ENCODE measurements around the gene CTBP1. TPM values are rescaled to one million over a fixed set of nuclear protein-coding genes. Genes with fewer than 3 reads are reported as not detected.

Gene CTBP1
- total and polyA plus RNA-seq, 2 donors: 98.2 to 188 TPM

- Histone ChIP-seq H3K27ac (ENCODE audit: low read depth in 1 of 2, low read length in 1 of 2) (no peak overlapping the region), H3K9me3 (ENCODE audit: control insufficient read depth in 2 of 2, insufficient read depth in 1 of 2, low read length in 1 of 2) (peaks cover 0 to 6% of the 10 kb centered on the region in 2 donors), H3K27me3 (ENCODE audit: control insufficient read depth in 2 of 2, insufficient read depth in 1 of 2, low read length in 1 of 2) (no peaks in the 10 kb centered on the region), H3K36me3 (ENCODE audit: control insufficient read depth in 2 of 2, insufficient read depth in 2 of 2, low read length in 1 of 2) (no peaks in the 10 kb centered on the region), H3K4me1 (ENCODE audit: control insufficient read depth in 2 of 2, insufficient read depth in 2 of 2, low read length in 2 of 2) (no peaks in the 10 kb centered on the region), H3K4me3 (ENCODE audit: low read length in 2 of 2) (no peak overlapping the region)
- WGBS: 99% methylated on average over 5 of the region's 5 CpGs
- DNase-seq (ENCODE audit: low read depth in 6 of 9, low spot score in 9 of 9): no peak
These were observed 22.8 kb upstream of the CTBP1 start for GRCh38 chr4:1271686-1272085.

- Histone ChIP-seq H3K27me3 (ENCODE audit: control insufficient read depth in 2 of 2, insufficient read depth in 1 of 2, low read length in 1 of 2) (no peaks in the 10 kb centered on the region), H3K27ac (ENCODE audit: low read depth in 1 of 2, low read length in 1 of 2) (no peak overlapping the region)
These were observed 20.3 kb upstream of the CTBP1 start for GRCh38 chr4:1269209-1269608.

GRCh38 chr4:1266881-1267763, 18.2 kb upstream of the CTBP1 start:
- H3K9me3 ChIP-seq (ENCODE audit: control insufficient read depth in 2 of 2, insufficient read depth in 1 of 2, low read length in 1 of 2): peaks cover 0 to 14% of the 10 kb centered on the region in 2 donors
- no peaks in the 10 kb centered on the region for H3K4me1 ChIP-seq (ENCODE audit: control insufficient read depth in 2 of 2, insufficient read depth in 2 of 2, low read length in 2 of 2)
- 89% methylated on average over 9 of the region's 9 CpGs for WGBS
- no peak overlapping the region for H3K27ac ChIP-seq (ENCODE audit: low read depth in 1 of 2, low read length in 1 of 2)
- DNase-seq (ENCODE audit: low read depth in 6 of 9, low spot score in 9 of 9): peak in 1 of 9 donors; percentile 27
- no peak overlapping the region for H3K4me3 ChIP-seq (ENCODE audit: low read length in 2 of 2)
- no peaks in the 10 kb centered on the region for H3K36me3 ChIP-seq (ENCODE audit: control insufficient read depth in 2 of 2, insufficient read depth in 2 of 2, low read length in 1 of 2)
- H3K27me3 ChIP-seq (ENCODE audit: control insufficient read depth in 2 of 2, insufficient read depth in 1 of 2, low read length in 1 of 2): no peaks in the 10 kb centered on the region

More at GRCh38 chr4:1269209-1269608, 20.3 kb upstream of the CTBP1 start:
- no peak overlapping the region for H3K4me3 ChIP-seq (ENCODE audit: low read length in 2 of 2)
- H3K36me3 ChIP-seq (ENCODE audit: control insufficient read depth in 2 of 2, insufficient read depth in 2 of 2, low read length in 1 of 2): no peaks in the 10 kb centered on the region
- DNase-seq (ENCODE audit: low read depth in 6 of 9, low spot score in 9 of 9): no peak
- H3K4me1 ChIP-seq (ENCODE audit: control insufficient read depth in 2 of 2, insufficient read depth in 2 of 2, low read length in 2 of 2): no peaks in the 10 kb centered on the region
- peaks cover 0 to 14% of the 10 kb centered on the region in 2 donors for H3K9me3 ChIP-seq (ENCODE audit: control insufficient read depth in 2 of 2, insufficient read depth in 1 of 2, low read length in 1 of 2)

- Histone ChIP-seq H3K27ac (ENCODE audit: low read depth in 1 of 2, low read length in 1 of 2) (no peak overlapping the region), H3K4me3 (ENCODE audit: low read length in 2 of 2) (no peak overlapping the region), H3K4me1 (ENCODE audit: control insufficient read depth in 2 of 2, insufficient read depth in 2 of 2, low read length in 2 of 2) (no peaks in the 10 kb centered on the region), H3K36me3 (ENCODE audit: control insufficient read depth in 2 of 2, insufficient read depth in 2 of 2, low read length in 1 of 2) (no peaks in the 10 kb centered on the region), H3K9me3 (ENCODE audit: control insufficient read depth in 2 of 2, insufficient read depth in 1 of 2, low read length in 1 of 2) (peaks cover 0 to 14% of the 10 kb centered on the region in 2 donors), H3K27me3 (ENCODE audit: control insufficient read depth in 2 of 2, insufficient read depth in 1 of 2, low read length in 1 of 2) (no peaks in the 10 kb centered on the region)
- 97% methylated on average over 11 of the region's 11 CpGs for WGBS
- no peak for DNase-seq (ENCODE audit: low read depth in 6 of 9, low spot score in 9 of 9)
These were observed 16.4 kb upstream of the CTBP1 start for GRCh38 chr4:1265351-1265750.

- DNase-seq (ENCODE audit: low read depth in 6 of 9, low spot score in 9 of 9): no peak
- H3K9me3 ChIP-seq (ENCODE audit: control insufficient read depth in 2 of 2, insufficient read depth in 1 of 2, low read length in 1 of 2): peaks cover 0 to 14% of the 10 kb centered on the region in 2 donors
- H3K36me3 ChIP-seq (ENCODE audit: control insufficient read depth in 2 of 2, insufficient read depth in 2 of 2, low read length in 1 of 2): no peaks in the 10 kb centered on the region
- H3K27ac ChIP-seq (ENCODE audit: low read depth in 1 of 2, low read length in 1 of 2): no peak overlapping the region
- no peaks in the 10 kb centered on the region for H3K4me1 ChIP-seq (ENCODE audit: control insufficient read depth in 2 of 2, insufficient read depth in 2 of 2, low read length in 2 of 2)
- 98% methylated on average over 3 of the region's 3 CpGs for WGBS
- no peaks in the 10 kb centered on the region for H3K27me3 ChIP-seq (ENCODE audit: control insufficient read depth in 2 of 2, insufficient read depth in 1 of 2, low read length in 1 of 2)
- no peak overlapping the region for H3K4me3 ChIP-seq (ENCODE audit: low read length in 2 of 2)
These were observed 16.0 kb upstream of the CTBP1 start for GRCh38 chr4:1264942-1265341.

GRCh38 chr4:1261107-1261928, 12.4 kb upstream of the CTBP1 start:
- Histone ChIP-seq H3K36me3 (ENCODE audit: control insufficient read depth in 2 of 2, insufficient read depth in 2 of 2, low read length in 1 of 2) (no peaks in the 10 kb centered on the region), H3K4me3 (ENCODE audit: low read length in 2 of 2) (no peak overlapping the region), H3K9me3 (ENCODE audit: control insufficient read depth in 2 of 2, insufficient read depth in 1 of 2, low read length in 1 of 2) (peaks cover 0 to 8% of the 10 kb centered on the region in 2 donors), H3K27ac (ENCODE audit: low read depth in 1 of 2, low read length in 1 of 2) (no peak overlapping the region), H3K27me3 (ENCODE audit: control insufficient read depth in 2 of 2, insufficient read depth in 1 of 2, low read length in 1 of 2) (no peaks in the 10 kb centered on the region), H3K4me1 (ENCODE audit: control insufficient read depth in 2 of 2, insufficient read depth in 2 of 2, low read length in 2 of 2) (no peaks in the 10 kb centered on the region)
- DNase-seq (ENCODE audit: low read depth in 6 of 9, low spot score in 9 of 9): no peak
- 97% methylated on average over 21 of the region's 21 CpGs for WGBS

GRCh38 chr4:1260418-1261106, 11.6 kb upstream of the CTBP1 start:
- Histone ChIP-seq H3K36me3 (ENCODE audit: control insufficient read depth in 2 of 2, insufficient read depth in 2 of 2, low read length in 1 of 2) (no peaks in the 10 kb centered on the region), H3K27me3 (ENCODE audit: control insufficient read depth in 2 of 2, insufficient read depth in 1 of 2, low read length in 1 of 2) (no peaks in the 10 kb centered on the region), H3K27ac (ENCODE audit: low read depth in 1 of 2, low read length in 1 of 2) (no peak overlapping the region), H3K9me3 (ENCODE audit: control insufficient read depth in 2 of 2, insufficient read depth in 1 of 2, low read length in 1 of 2) (peaks cover 0 to 8% of the 10 kb centered on the region in 2 donors), H3K4me1 (ENCODE audit: control insufficient read depth in 2 of 2, insufficient read depth in 2 of 2, low read length in 2 of 2) (no peaks in the 10 kb centered on the region), H3K4me3 (ENCODE audit: low read length in 2 of 2) (no peak overlapping the region)
- DNase-seq (ENCODE audit: low read depth in 6 of 9, low spot score in 9 of 9): no peak
- 96% methylated on average over 24 of the region's 24 CpGs for WGBS

- Histone ChIP-seq H3K9me3 (ENCODE audit: control insufficient read depth in 2 of 2, insufficient read depth in 1 of 2, low read length in 1 of 2) (peaks cover 0 to 8% of the 10 kb centered on the region in 2 donors), H3K27ac (ENCODE audit: low read depth in 1 of 2, low read length in 1 of 2) (no peak overlapping the region), H3K4me3 (ENCODE audit: low read length in 2 of 2) (no peak overlapping the region), H3K4me1 (ENCODE audit: control insufficient read depth in 2 of 2, insufficient read depth in 2 of 2, low read length in 2 of 2) (no peaks in the 10 kb centered on the region), H3K27me3 (ENCODE audit: control insufficient read depth in 2 of 2, insufficient read depth in 1 of 2, low read length in 1 of 2) (no peaks in the 10 kb centered on the region), H3K36me3 (ENCODE audit: control insufficient read depth in 2 of 2, insufficient read depth in 2 of 2, low read length in 1 of 2) (no peaks in the 10 kb centered on the region)
- WGBS: 95% methylated on average over 4 of the region's 4 CpGs
- no peak for DNase-seq (ENCODE audit: low read depth in 6 of 9, low spot score in 9 of 9)
These were observed 11.0 kb upstream of the CTBP1 start for GRCh38 chr4:1259966-1260365.
